ENCODE results near the gene ABHD6. TPM values are rescaled to one million over a fixed set of nuclear protein-coding genes. Genes with fewer than 3 reads are reported as not detected.

ABHD6 gene
- total RNA-seq, 1 donor from 2014 or later = 3.9 TPM

GRCh38 chr3:58296269-58296668 lies 58.7 kb downstream of the ABHD6 start:
- TF ChIP-seq CTCF (IDR thresholded peaks at IDR 0.05; ENCODE audit: insufficient read depth, low read depth, low read length) (no peak), EZH2 (IDR thresholded peaks at IDR 0.05; ENCODE audit: insufficient read depth, low read length) (no peak)
- no peaks in the 10 kb centered on the region for H4K20me1 ChIP-seq (ENCODE audit: insufficient read depth, low read length)
- Mint-ChIP-seq H3K4me3 (ENCODE audit: unreplicated experiment) (no peak overlapping the region), H3K27ac (ENCODE audit: unreplicated experiment) (no peak overlapping the region), H3K9me3 (ENCODE audit: unreplicated experiment) (peaks cover 3% of the 10 kb centered on the region), H3K4me1 (ENCODE audit: low read depth, unreplicated experiment) (no peaks in the 10 kb centered on the region), H3K36me3 (ENCODE audit: low read depth, unreplicated experiment) (peaks cover 4% of the 10 kb centered on the region), H3K27me3 (ENCODE audit: low read depth, unreplicated experiment) (peaks cover 9% of the 10 kb centered on the region)
- no peak overlapping the region for H2AFZ ChIP-seq (ENCODE audit: low read depth, low read length)
- no peaks in the 10 kb centered on the region for H3K4me1 ChIP-seq (ENCODE audit: insufficient read depth, low read length)
- no peak overlapping the region for H3K9ac ChIP-seq (ENCODE audit: low read length)
- no peak for DNase-seq (ENCODE audit: low read depth)
- peaks cover 2% of the 10 kb centered on the region for H3K27me3 ChIP-seq (ENCODE audit: insufficient read depth, low read length)
- FAIRE-seq = no peak
- no peak overlapping the region for H3K27ac ChIP-seq (ENCODE audit: low read depth, low read length)
- H3K4me2 ChIP-seq (ENCODE audit: low read length) = no peak overlapping the region
- no peaks in the 10 kb centered on the region for H3K36me3 ChIP-seq (ENCODE audit: insufficient read depth, low read length)
- no peak overlapping the region for H3K4me3 ChIP-seq (ENCODE audit: insufficient read depth, low read depth, low read length)
- no peaks in the 10 kb centered on the region for H3K9me3 ChIP-seq (ENCODE audit: insufficient read depth, low read depth, low read length)
- H3K79me2 ChIP-seq (ENCODE audit: insufficient read depth, low read length) = no peaks in the 10 kb centered on the region

GRCh38 chr3:58296843-58297242 lies 59.3 kb downstream of the ABHD6 start:
- Histone ChIP-seq H3K27me3 (ENCODE audit: insufficient read depth, low read length) (peaks cover 5% of the 10 kb centered on the region), H3K4me3 (ENCODE audit: insufficient read depth, low read depth, low read length) (no peak overlapping the region), H3K27ac (ENCODE audit: low read depth, low read length) (no peak overlapping the region), H3K9me3 (ENCODE audit: insufficient read depth, low read depth, low read length) (no peaks in the 10 kb centered on the region), H4K20me1 (ENCODE audit: insufficient read depth, low read length) (no peaks in the 10 kb centered on the region), H3K79me2 (ENCODE audit: insufficient read depth, low read length) (no peaks in the 10 kb centered on the region), H3K36me3 (ENCODE audit: insufficient read depth, low read length) (no peaks in the 10 kb centered on the region), H3K4me2 (ENCODE audit: low read length) (no peak overlapping the region), H3K9ac (ENCODE audit: low read length) (no peak overlapping the region), H3K4me1 (ENCODE audit: insufficient read depth, low read length) (no peaks in the 10 kb centered on the region), H2AFZ (ENCODE audit: low read depth, low read length) (no peak overlapping the region)
- DNase-seq (ENCODE audit: low read depth) = no peak
- H3K27ac Mint-ChIP-seq (ENCODE audit: unreplicated experiment) = no peak overlapping the region
- FAIRE-seq = no peak
- peaks cover 4% of the 10 kb centered on the region for H3K36me3 Mint-ChIP-seq (ENCODE audit: low read depth, unreplicated experiment)
- no peak for TF ChIP-seq CTCF (IDR thresholded peaks at IDR 0.05; ENCODE audit: insufficient read depth, low read depth, low read length)
- TF ChIP-seq EZH2 (IDR thresholded peaks at IDR 0.05; ENCODE audit: insufficient read depth, low read length) = no peak
- no peaks in the 10 kb centered on the region for H3K4me1 Mint-ChIP-seq (ENCODE audit: low read depth, unreplicated experiment)
- H3K9me3 Mint-ChIP-seq (ENCODE audit: unreplicated experiment) = peaks cover 4% of the 10 kb centered on the region
- peaks cover 12% of the 10 kb centered on the region for H3K27me3 Mint-ChIP-seq (ENCODE audit: low read depth, unreplicated experiment)
- H3K4me3 Mint-ChIP-seq (ENCODE audit: unreplicated experiment) = no peak overlapping the region

- Histone ChIP-seq H3K9me3 (ENCODE audit: insufficient read depth, low read depth, low read length) (no peaks in the 10 kb centered on the region), H3K27ac (ENCODE audit: low read depth, low read length) (no peak overlapping the region), H3K4me3 (ENCODE audit: insufficient read depth, low read depth, low read length) (no peak overlapping the region), H3K4me2 (ENCODE audit: low read length) (no peak overlapping the region), H2AFZ (ENCODE audit: low read depth, low read length) (no peak overlapping the region), H3K36me3 (ENCODE audit: insufficient read depth, low read length) (no peaks in the 10 kb centered on the region), H3K27me3 (ENCODE audit: insufficient read depth, low read length) (peaks cover 12% of the 10 kb centered on the region), H3K9ac (ENCODE audit: low read length) (no peak overlapping the region), H3K79me2 (ENCODE audit: insufficient read depth, low read length) (no peaks in the 10 kb centered on the region), H3K4me1 (ENCODE audit: insufficient read depth, low read length) (no peaks in the 10 kb centered on the region), H4K20me1 (ENCODE audit: insufficient read depth, low read length) (no peaks in the 10 kb centered on the region)
- peaks cover 23% of the 10 kb centered on the region for H3K27me3 Mint-ChIP-seq (ENCODE audit: low read depth, unreplicated experiment)
- FAIRE-seq (no peak), DNase-seq (ENCODE audit: low read depth) (no peak)
- H3K4me1 Mint-ChIP-seq (ENCODE audit: low read depth, unreplicated experiment) = no peaks in the 10 kb centered on the region
- TF ChIP-seq EZH2 (IDR thresholded peaks at IDR 0.05; ENCODE audit: insufficient read depth, low read length) (no peak), CTCF (IDR thresholded peaks at IDR 0.05; ENCODE audit: insufficient read depth, low read depth, low read length) (no peak)
- H3K9me3 Mint-ChIP-seq (ENCODE audit: unreplicated experiment) = peaks cover 6% of the 10 kb centered on the region
- H3K36me3 Mint-ChIP-seq (ENCODE audit: low read depth, unreplicated experiment) = no peaks in the 10 kb centered on the region
- H3K4me3 Mint-ChIP-seq (ENCODE audit: unreplicated experiment) = no peak overlapping the region
- no peak overlapping the region for H3K27ac Mint-ChIP-seq (ENCODE audit: unreplicated experiment)
These were observed 60.6 kb downstream of the ABHD6 start for GRCh38 chr3:58298190-58298589.
